Suprapubic skin (tissue), 4 donors: Measurements from ENCODE around the gene SLC29A1. TPM values are rescaled to one million over a fixed set of nuclear protein-coding genes. Genes with fewer than 3 reads are reported as not detected.

ENCODE experiments used
- DNase-seq, 2 donors: peaks; one replicate each; pipeline ENCODE4 v3.0.0-alpha.2; 2019; ENCODE audit warnings: low spot score in 2 of 2
- H3K27ac ChIP-seq: fragments of 200-600 bp; sonication (generic); one replicate; pipeline ENCODE4 v1.5.1; 2019
- H3K27me3 ChIP-seq: fragments of 200-600 bp; sonication (generic); one replicate; pipeline ENCODE4 v1.5.1; 2019
- H3K36me3 ChIP-seq: fragments of 200-600 bp; sonication (generic); one replicate; pipeline ENCODE4 v1.5.1; 2019
- H3K4me1 ChIP-seq: fragments of 200-600 bp; sonication (generic); one replicate; pipeline ENCODE4 v1.5.1; 2019
- H3K4me3 ChIP-seq: fragments of 200-600 bp; sonication (generic); one replicate; pipeline ENCODE4 v1.5.1; 2019; ENCODE audit warnings: mild to moderate bottlenecking
- H3K9me3 ChIP-seq: fragments of 200-600 bp; sonication (generic); one replicate; pipeline ENCODE4 v1.5.1; 2019
- CTCF ChIP-seq, 2 donors: fragments of 200-600 bp in 1 of 2; fragments of 450-650 bp in 1 of 2; sonication (generic) in 1 of 2; IDR thresholded peaks; one replicate each; pipeline ENCODE4 v1.5.1; 2016 to 2019; ENCODE audit warnings: antibody characterized with exemption in 2 of 2, mild to moderate bottlenecking in 1 of 2, moderate library complexity in 1 of 2
- EP300 ChIP-seq: sonication (generic); formaldehyde crosslinking; IDR thresholded peaks from one replicate; pipeline ENCODE4 v1.6.1; 2017; ENCODE audit warnings: antibody characterized with exemption
- POLR2A ChIP-seq, 2 donors: fragments of 450-650 bp; IDR thresholded peaks; one replicate each; pipeline ENCODE4 v1.6.1; 2017; ENCODE audit warnings: antibody characterized with exemption in 2 of 2, mild to moderate bottlenecking in 2 of 2, moderate library complexity in 2 of 2
- POLR2AphosphoS5 ChIP-seq, 3 donors: sonication (generic); formaldehyde crosslinking; IDR thresholded peaks; one replicate each; pipeline ENCODE4 v1.6.1; 2017; ENCODE audit warnings: antibody characterized with exemption in 3 of 3
- WGBS: methylation state at CpG from one replicate; pipeline ENCODE4 v1.1.5; 2018; 5-methylcytosine and 5-hydroxymethylcytosine counted together
- total RNA-seq, 4 donors: library from RNA; depleted of rRNA; stranded (reverse); fragments of >200 nt; gene quantifications; one replicate each; pipeline ENCODE4 v1.1.0, GENCODE V29; 2016

The SLC29A1 gene
- total RNA-seq, 4 donors from 2014 or later, result 61.7 to 133 (median 75.3) TPM

- peak; percentile 91 for DNase-seq
- Histone ChIP-seq H3K4me3 (peak overlapping the region; percentile 92), H3K27ac (peak overlapping the region; percentile 94), H3K9me3 (no peaks in the 10 kb centered on the region), H3K36me3 (peaks cover 24% of the 10 kb centered on the region), H3K4me1 (peaks cover 39% of the 10 kb centered on the region), H3K27me3 (no peaks in the 10 kb centered on the region)
- no peak for TF ChIP-seq EP300
- peak in 1 of 3 donors; percentile 36 for TF ChIP-seq POLR2AphosphoS5 (IDR thresholded peaks at IDR 0.05)
- WGBS, result under 1% methylated on average over 34 of the region's 62 CpGs
Observed at GRCh38 chr6:44245912-44246662, 22.7 kb downstream of the SLC29A1 start.

GRCh38 chr6:44246663-44247337 is 23.4 kb downstream of the SLC29A1 start, which contains the start of gene HSP90AB1:
Gene HSP90AB1 (plus strand): TSS chr6:44247101. CDS start chr6:44248630, 1,529 bp downstream.
- WGBS, result under 1% methylated on average over 22 of the region's 34 CpGs

GRCh38 chr6:44247338-44248302 is 24.2 kb downstream of the SLC29A1 start:
- peak in 1 of 2 donors; percentile 86 for DNase-seq
- WGBS, result 6% methylated on average over 4 of the region's 52 CpGs
- H3K4me1 ChIP-seq, result peaks cover 39% of the 10 kb centered on the region

More at GRCh38 chr6:44246663-44247337, 23.4 kb downstream of the SLC29A1 start, which contains the start of gene HSP90AB1:
- TF ChIP-seq EP300, result no peak
- no peak for TF ChIP-seq CTCF (IDR thresholded peaks at IDR 0.05)
- TF ChIP-seq POLR2A (IDR thresholded peaks at IDR 0.05), result peak; percentile 97 to 99
- TF ChIP-seq POLR2AphosphoS5 (IDR thresholded peaks at IDR 0.05), result peak; percentile 98 to 99 (median 99)
- peak; percentile 97 to 98 for DNase-seq
- Histone ChIP-seq H3K27ac (peak within 1 kb of the TSS; percentile 94), H3K4me3 (peak within 1 kb of the TSS; percentile 92), H3K36me3 (peaks cover 31% of the 10 kb centered on the region), H3K9me3 (no peaks in the 10 kb centered on the region), H3K4me1 (peaks cover 39% of the 10 kb centered on the region), H3K27me3 (no peaks in the 10 kb centered on the region)

GRCh38 chr6:44248579-44248978 is 25.2 kb downstream of the SLC29A1 start:
- TF ChIP-seq CTCF (IDR thresholded peaks at IDR 0.05), result no peak
- no peak for TF ChIP-seq EP300
- no peak for TF ChIP-seq POLR2AphosphoS5 (IDR thresholded peaks at IDR 0.05)
- TF ChIP-seq POLR2A (IDR thresholded peaks at IDR 0.05), result no peak
- Histone ChIP-seq H3K27me3 (no peaks in the 10 kb centered on the region), H3K27ac (no peak overlapping the region), H3K4me3 (peak overlapping the region; percentile 92), H3K36me3 (peaks cover 49% of the 10 kb centered on the region), H3K9me3 (no peaks in the 10 kb centered on the region), H3K4me1 (peaks cover 43% of the 10 kb centered on the region)
- WGBS, result 14% methylated on average over 1 of the region's 1 CpG
- no peak for DNase-seq

More at GRCh38 chr6:44247338-44248302, 24.2 kb downstream of the SLC29A1 start:
- peak overlapping the region; percentile 92 for H3K4me3 ChIP-seq
- H3K9me3 ChIP-seq, result no peaks in the 10 kb centered on the region
- peak overlapping the region; percentile 94 for H3K27ac ChIP-seq
- H3K36me3 ChIP-seq, result peaks cover 39% of the 10 kb centered on the region
- TF ChIP-seq CTCF (IDR thresholded peaks at IDR 0.05) (no peak), EP300 (no peak), POLR2A (IDR thresholded peaks at IDR 0.05) (no peak), POLR2AphosphoS5 (IDR thresholded peaks at IDR 0.05) (peak in 1 of 3 donors; percentile 93)
- no peaks in the 10 kb centered on the region for H3K27me3 ChIP-seq

- H3K27ac ChIP-seq, result no peak overlapping the region
- H3K4me1 ChIP-seq, result peaks cover 43% of the 10 kb centered on the region
- H3K36me3 ChIP-seq, result peaks cover 55% of the 10 kb centered on the region
Observed at GRCh38 chr6:44249082-44249748, 25.8 kb downstream of the SLC29A1 start.

More at GRCh38 chr6:44249082-44249748, 25.8 kb downstream of the SLC29A1 start:
- TF ChIP-seq EP300 (no peak), CTCF (IDR thresholded peaks at IDR 0.05) (no peak), POLR2AphosphoS5 (IDR thresholded peaks at IDR 0.05) (no peak)
- Histone ChIP-seq H3K9me3 (no peaks in the 10 kb centered on the region), H3K27me3 (no peaks in the 10 kb centered on the region), H3K4me3 (peak overlapping the region; percentile 92)
- WGBS, result 63% methylated on average over 9 of the region's 9 CpGs
- no peak for DNase-seq
